Prostate gland (tissue), 2 donors: ENCODE results near the gene FBXW12. TPM values are rescaled to one million over a fixed set of nuclear protein-coding genes. Genes with fewer than 3 reads are reported as not detected.

Source experiments
- DNase-seq: peaks from one replicate; pipeline ENCODE4 v3.0.0-alpha.2; 2019; ENCODE audit warnings: low spot score
- H3K27ac ChIP-seq, 2 donors: fragments of 200-600 bp; sonication (generic); 2 replicates each; pipeline ENCODE4 v1.5.1; 2017 to 2019
- H3K27me3 ChIP-seq: fragments of 200-600 bp; sonication (generic); replicated peaks from 2 replicates; pipeline ENCODE4 v1.5.1; 2019; ENCODE audit not compliant: insufficient read depth
- H3K36me3 ChIP-seq, 2 donors: fragments of 200-600 bp; sonication (generic); 1 replicate in 1 of 2; 2 replicates in 1 of 2; pipeline versions ENCODE4 v1.5.1 to v1.8.1; 2017 to 2019
- H3K4me1 ChIP-seq: fragments of 200-600 bp; sonication (generic); replicated peaks from 2 replicates; pipeline ENCODE4 v1.5.1; 2019
- H3K4me3 ChIP-seq, 2 donors: fragments of 200-600 bp; sonication (generic); 2 replicates each; pipeline ENCODE4 v1.5.1; 2017 to 2019
- H3K9me3 ChIP-seq: fragments of 200-600 bp; sonication (generic); 2 replicates; pipeline ENCODE4 v1.5.1; 2017
- CTCF ChIP-seq, 4 experiments: fragments of 200-600 bp in 2 of 4; fragments of 450-650 bp in 2 of 4; sonication (generic) in 2 of 4; IDR thresholded peaks; 1 replicate in 3 of 4; 2 replicates in 1 of 4; pipeline ENCODE4 v1.5.1; 2016 to 2019; ENCODE audit warnings: antibody characterized with exemption in 4 of 4, mild to moderate bottlenecking in 2 of 4, moderate library complexity in 2 of 4
- POLR2A ChIP-seq: fragments of 450-650 bp; IDR thresholded peaks from one replicate; pipeline ENCODE4 v1.6.1; 2016; ENCODE audit warnings: antibody characterized with exemption, mild to moderate bottlenecking
- POLR2AphosphoS5 ChIP-seq: sonication (generic); formaldehyde crosslinking; IDR thresholded peaks from one replicate; pipeline ENCODE4 v1.6.1; 2017; ENCODE audit warnings: antibody characterized with exemption
- WGBS: methylation state at CpG from one replicate; pipeline ENCODE4 v1.1.5; 2018; 5-methylcytosine and 5-hydroxymethylcytosine counted together
- intact Hi-C: fragments of 100-400 bp; cut with DNase I; formaldehyde crosslinking; loops from one replicate; pipeline ENCODE4 v1.14.2; 2022
- total RNA-seq, 2 donors: library from RNA; depleted of rRNA; stranded (reverse); fragments of >200 nt; gene quantifications; one replicate each; pipeline ENCODE4 v1.1.0, GENCODE V29; 2016

The FBXW12 gene
- total RNA-seq, 2 donors from 2014 or later = 0.68 TPM; not detected in 1

- 88% methylated on average over 4 of the region's 4 CpGs for WGBS
Measured at GRCh38 chr3:48408823-48409281, 36.8 kb downstream of the FBXW12 start.

GRCh38 chr3:48409291-48410201, 37.5 kb downstream of the FBXW12 start:
- intact Hi-C loops = no loop called here
- Histone ChIP-seq H3K27ac (no peak overlapping the region), H3K9me3 (no peaks in the 10 kb centered on the region), H3K4me3 (no peak overlapping the region), H3K4me1 (no peaks in the 10 kb centered on the region), H3K36me3 (peaks cover 37 to 58% of the 10 kb centered on the region in 2 donors), H3K27me3 (no peaks in the 10 kb centered on the region)
- TF ChIP-seq POLR2A (no peak), POLR2AphosphoS5 (no peak), CTCF (IDR thresholded peaks at IDR 0.05) (no peak)
- no peak for DNase-seq
- WGBS = 86% methylated on average over 31 of the region's 31 CpGs

More at GRCh38 chr3:48408823-48409281, 36.8 kb downstream of the FBXW12 start:
- Histone ChIP-seq H3K36me3 (peaks cover 39 to 51% of the 10 kb centered on the region in 2 donors), H3K9me3 (no peaks in the 10 kb centered on the region), H3K27me3 (no peaks in the 10 kb centered on the region), H3K4me1 (no peaks in the 10 kb centered on the region), H3K4me3 (no peak overlapping the region), H3K27ac (no peak overlapping the region)
- TF ChIP-seq POLR2AphosphoS5 = no peak
- TF ChIP-seq POLR2A = no peak
- no peak for TF ChIP-seq CTCF (IDR thresholded peaks at IDR 0.05)
- DNase-seq = no peak
- intact Hi-C loops = no loop called here

- H3K27ac ChIP-seq = no peak overlapping the region
- no peak for DNase-seq
- H3K36me3 ChIP-seq = peaks cover 46 to 67% of the 10 kb centered on the region in 2 donors
- no peaks in the 10 kb centered on the region for H3K9me3 ChIP-seq
- TF ChIP-seq POLR2AphosphoS5 = no peak
- TF ChIP-seq CTCF (IDR thresholded peaks at IDR 0.05) = no peak
- TF ChIP-seq POLR2A = no peak
- WGBS = 96% methylated on average over 16 of the region's 16 CpGs
- H3K4me3 ChIP-seq = no peak overlapping the region
- no peaks in the 10 kb centered on the region for H3K27me3 ChIP-seq
- H3K4me1 ChIP-seq = no peaks in the 10 kb centered on the region
- intact Hi-C loops = no loop called here
Measured at GRCh38 chr3:48410205-48411040, 38.4 kb downstream of the FBXW12 start.

DNA sequence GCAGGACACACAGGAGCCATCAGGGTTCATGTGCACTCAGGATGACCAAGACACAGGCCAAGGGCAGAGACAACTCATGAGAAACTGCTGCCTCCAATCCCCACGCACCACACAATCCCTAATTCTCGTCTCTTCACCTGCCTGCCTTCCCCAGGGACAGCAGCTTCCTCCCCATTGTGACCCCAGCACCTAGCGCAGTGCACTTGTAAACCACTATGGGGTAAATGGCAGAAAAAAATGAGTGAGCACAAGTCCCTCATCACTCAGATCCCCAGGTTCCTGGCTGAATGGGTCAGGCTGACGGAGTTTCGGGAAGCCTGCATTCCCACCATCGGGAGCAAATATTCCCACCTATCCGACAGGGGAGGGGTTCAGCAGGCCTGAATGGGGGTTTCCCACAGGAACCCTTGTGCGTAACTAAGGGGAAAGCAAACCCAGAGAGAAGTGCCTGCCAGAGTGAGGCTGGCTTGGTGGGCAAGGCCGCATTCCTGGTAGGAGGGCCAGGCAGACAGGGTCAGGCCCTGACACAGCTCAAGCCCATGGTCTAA, 39.1 kb downstream of the FBXW12 start:
- no peak for DNase-seq
- intact Hi-C loops = no loop called here
- H3K36me3 ChIP-seq = peaks cover 50 to 72% of the 10 kb centered on the region in 2 donors

More for the DNA sequence above, 39.1 kb downstream of the FBXW12 start:
- no peaks in the 10 kb centered on the region for H3K9me3 ChIP-seq
- H3K27ac ChIP-seq = no peak overlapping the region
- TF ChIP-seq POLR2A (no peak), CTCF (IDR thresholded peaks at IDR 0.05) (no peak), POLR2AphosphoS5 (no peak)
- no peaks in the 10 kb centered on the region for H3K4me1 ChIP-seq
- WGBS = 94% methylated on average over 9 of the region's 9 CpGs
- H3K27me3 ChIP-seq = no peaks in the 10 kb centered on the region
- H3K4me3 ChIP-seq = no peak overlapping the region
